Liver (tissue), 9 donors: ENCODE data around the gene DNAH1. TPM values are rescaled to one million over a fixed set of nuclear protein-coding genes. Genes with fewer than 3 reads are reported as not detected.

ENCODE experiments used
- DNase-seq: peaks from one replicate; pipeline ENCODE4 v3.0.0-alpha.2; 2017; ENCODE audit warnings: low spot score
- H3K27ac ChIP-seq, 2 donors: one replicate each; pipeline ENCODE4 v1.7.0; 2013; ENCODE audit warnings: inconsistent platforms in 2 of 2, low read length in 2 of 2, control low read depth in 1 of 2, low read depth in 1 of 2, mild to moderate bottlenecking in 1 of 2
- H3K27me3 ChIP-seq, 4 donors: one replicate each; pipeline versions ENCODE4 v1.6.1 to v1.7.0; 2013; ENCODE audit warnings: low read length in 3 of 4, inconsistent platforms in 1 of 4, mild to moderate bottlenecking in 1 of 4, moderate library complexity in 1 of 4; ENCODE audit not compliant: control insufficient read depth in 4 of 4, insufficient read depth in 4 of 4
- H3K36me3 ChIP-seq, 4 donors: one replicate each; pipeline versions ENCODE4 v1.6.1 to v1.7.0; 2013; ENCODE audit warnings: low read length in 3 of 4, mild to moderate bottlenecking in 3 of 4, low read depth in 1 of 4, moderate library complexity in 1 of 4; ENCODE audit not compliant: control insufficient read depth in 4 of 4, insufficient read depth in 3 of 4
- H3K4me1 ChIP-seq, 4 donors: one replicate each; pipeline versions ENCODE4 v1.6.1 to v1.7.0; 2013; ENCODE audit warnings: low read length in 3 of 4, mild to moderate bottlenecking in 3 of 4, moderate library complexity in 1 of 4; ENCODE audit not compliant: control insufficient read depth in 4 of 4, insufficient read depth in 4 of 4
- H3K4me3 ChIP-seq, 3 donors: one replicate each; pipeline versions ENCODE4 v1.6.1 to v1.7.0; 2013; ENCODE audit warnings: low read length in 3 of 3, control low read depth in 1 of 3, low read depth in 1 of 3, mild to moderate bottlenecking in 1 of 3
- H3K9ac ChIP-seq, 2 donors: one replicate each; pipeline ENCODE4 v1.7.0; 2013; ENCODE audit warnings: low read length in 2 of 2, mild to moderate bottlenecking in 2 of 2, moderate library complexity in 2 of 2, control low read depth in 1 of 2, low read depth in 1 of 2
- H3K9me3 ChIP-seq, 4 donors: one replicate each; pipeline versions ENCODE4 v1.6.1 to v1.7.0; 2013; ENCODE audit warnings: low read length in 3 of 4; ENCODE audit not compliant: control insufficient read depth in 4 of 4
- CTCF ChIP-seq: fragments of 150-350 bp; IDR thresholded peaks from 2 replicates; pipeline ENCODE4 v1.5.1; 2017; ENCODE audit warnings: improper control_type of control experiment, low read depth, low read length; ENCODE audit not compliant: missing input control
- EGR1 ChIP-seq, 2 donors: IDR thresholded peaks; 2 replicates each; pipeline ENCODE4 v1.6.1; 2016 to 2018; ENCODE audit warnings: antibody characterized with exemption in 2 of 2, low read depth in 2 of 2
- FOXA1 ChIP-seq: IDR thresholded peaks from 2 replicates; pipeline ENCODE4 v1.6.1; 2016; ENCODE audit warnings: antibody characterized with exemption
- GABPA ChIP-seq, 2 donors: IDR thresholded peaks in 1 of 2; conservative IDR thresholded peaks in 1 of 2; 2 replicates each; pipeline ENCODE4 v1.6.1; 2016; ENCODE audit warnings: antibody characterized with exemption in 2 of 2, mild to moderate bottlenecking in 1 of 2, moderate library complexity in 1 of 2
- HNF4A ChIP-seq, 2 donors: conservative IDR thresholded peaks; 2 replicates each; pipeline ENCODE4 v1.6.1; 2016; ENCODE audit warnings: antibody characterized with exemption in 2 of 2, mild to moderate bottlenecking in 2 of 2
- HNF4G ChIP-seq: IDR thresholded peaks from 2 replicates; pipeline ENCODE4 v1.6.1; 2016; ENCODE audit warnings: antibody characterized with exemption
- JUND ChIP-seq, 2 donors: IDR thresholded peaks; 2 replicates each; pipeline ENCODE4 v1.6.1; 2016; ENCODE audit warnings: antibody characterized with exemption in 2 of 2
- NR2F2 ChIP-seq: IDR thresholded peaks from 2 replicates; pipeline ENCODE4 v1.6.1; 2016; ENCODE audit warnings: antibody characterized with exemption
- RAD21 ChIP-seq, 2 donors: IDR thresholded peaks; 2 replicates each; pipeline ENCODE4 v1.6.1; 2016; ENCODE audit warnings: antibody characterized with exemption in 2 of 2, mild to moderate bottlenecking in 2 of 2
- REST ChIP-seq: IDR thresholded peaks from 2 replicates; pipeline ENCODE4 v1.6.1; 2016; ENCODE audit warnings: antibody characterized with exemption, mild to moderate bottlenecking
- RXRA ChIP-seq, 2 donors: IDR thresholded peaks; 2 replicates each; pipeline ENCODE4 v1.6.1; 2017 to 2018; ENCODE audit warnings: antibody characterized with exemption in 2 of 2, mild to moderate bottlenecking in 1 of 2
- SP1 ChIP-seq: IDR thresholded peaks from 2 replicates; pipeline ENCODE4 v1.6.1; 2018; ENCODE audit warnings: antibody characterized with exemption, mild to moderate bottlenecking
- TAF1 ChIP-seq: conservative IDR thresholded peaks from 2 replicates; pipeline ENCODE4 v1.6.1; 2016; ENCODE audit warnings: antibody characterized with exemption, mild to moderate bottlenecking
- YY1 ChIP-seq: IDR thresholded peaks from 2 replicates; pipeline ENCODE4 v1.6.1; 2016; ENCODE audit warnings: antibody characterized with exemption, mild to moderate bottlenecking
- ZBTB33 ChIP-seq: IDR thresholded peaks from 2 replicates; pipeline ENCODE4 v1.6.1; 2016; ENCODE audit warnings: antibody characterized with exemption
- WGBS: extraction: QIAGEN DNeasy Blood & Tissue Kit; methylation state at CpG from one replicate; pipeline ENCODE4 v1.1.7; 2013; 5-methylcytosine and 5-hydroxymethylcytosine counted together
- polyA plus RNA-seq, 2 donors: library from polyadenylated mRNA; stranded (reverse) in 1 of 2; unstranded in 1 of 2; fragments of 200-250 nt in 1 of 2; fragments of >200 nt in 1 of 2; fragmentation: Nextera tagmentation in 1 of 2; extraction: Ambion mirVana in 1 of 2; gene quantifications; one replicate each; pipeline versions ENCODE4 v1.2.1 to v1.2.3, GENCODE V29; 2013 to 2015
- total RNA-seq, 2 donors: library from RNA; depleted of rRNA; stranded (reverse); fragments of >200 nt; gene quantifications; one replicate each; pipeline ENCODE4 v1.2.3, GENCODE V29; 2014
- TF ChIP-seq, protein P1 (sequence below): IDR thresholded peaks from 2 replicates; pipeline ENCODE4 v1.6.1; 2016; ENCODE audit warnings: antibody characterized with exemption
- TF ChIP-seq, protein P2 (sequence below): IDR thresholded peaks from 2 replicates; pipeline ENCODE4 v1.6.1; 2016; ENCODE audit warnings: antibody characterized with exemption
- donor health status: healthy.
- donor health status: healthy.
- donor health status: healthy.
- donor health status: healthy.
- donor health status: healthy.

Gene DNAH1
- total and polyA plus RNA-seq, 4 donors, result 1.5 to 6.0 (median 2.5) TPM

DNA sequence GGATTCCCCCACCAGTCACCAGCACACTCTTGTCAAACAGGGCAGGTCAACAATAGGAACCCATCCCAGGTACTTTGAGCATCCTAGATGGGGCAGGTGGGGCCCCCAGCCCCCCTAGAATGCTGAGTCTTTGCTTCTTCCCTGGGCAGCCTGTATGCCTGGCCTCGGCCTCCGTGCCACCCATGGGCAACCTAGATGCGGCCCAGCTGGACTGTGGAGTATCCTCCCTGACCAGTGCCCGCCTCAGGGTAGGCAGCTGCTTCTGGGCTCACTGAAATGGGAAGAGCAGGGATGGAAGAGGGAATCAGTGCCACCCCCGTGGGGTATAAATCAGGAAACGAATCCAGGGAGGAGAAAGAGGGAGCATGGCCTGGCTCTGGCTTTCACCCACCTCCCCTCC lies 10.9 kb downstream of the DNAH1 start:
- peaks cover 0 to 12% (median 3%) of the 10 kb centered on the region in 4 donors for H3K36me3 ChIP-seq
- TF ChIP-seq NR2F2 (no peak), YY1 (no peak), RXRA (IDR thresholded peaks at IDR 0.05) (no peak)
- no peak overlapping the region for H3K4me3 ChIP-seq
- H3K27me3 ChIP-seq, result no peaks in the 10 kb centered on the region
- peaks cover 11 to 29% (median 22%) of the 10 kb centered on the region in 4 donors for H3K4me1 ChIP-seq
- no peak overlapping the region for H3K27ac ChIP-seq
- DNase-seq, result no peak
- 94% methylated on average over 6 of the region's 6 CpGs for WGBS
- no peaks in the 10 kb centered on the region for H3K9me3 ChIP-seq
- no peak overlapping the region for H3K9ac ChIP-seq

DNA sequence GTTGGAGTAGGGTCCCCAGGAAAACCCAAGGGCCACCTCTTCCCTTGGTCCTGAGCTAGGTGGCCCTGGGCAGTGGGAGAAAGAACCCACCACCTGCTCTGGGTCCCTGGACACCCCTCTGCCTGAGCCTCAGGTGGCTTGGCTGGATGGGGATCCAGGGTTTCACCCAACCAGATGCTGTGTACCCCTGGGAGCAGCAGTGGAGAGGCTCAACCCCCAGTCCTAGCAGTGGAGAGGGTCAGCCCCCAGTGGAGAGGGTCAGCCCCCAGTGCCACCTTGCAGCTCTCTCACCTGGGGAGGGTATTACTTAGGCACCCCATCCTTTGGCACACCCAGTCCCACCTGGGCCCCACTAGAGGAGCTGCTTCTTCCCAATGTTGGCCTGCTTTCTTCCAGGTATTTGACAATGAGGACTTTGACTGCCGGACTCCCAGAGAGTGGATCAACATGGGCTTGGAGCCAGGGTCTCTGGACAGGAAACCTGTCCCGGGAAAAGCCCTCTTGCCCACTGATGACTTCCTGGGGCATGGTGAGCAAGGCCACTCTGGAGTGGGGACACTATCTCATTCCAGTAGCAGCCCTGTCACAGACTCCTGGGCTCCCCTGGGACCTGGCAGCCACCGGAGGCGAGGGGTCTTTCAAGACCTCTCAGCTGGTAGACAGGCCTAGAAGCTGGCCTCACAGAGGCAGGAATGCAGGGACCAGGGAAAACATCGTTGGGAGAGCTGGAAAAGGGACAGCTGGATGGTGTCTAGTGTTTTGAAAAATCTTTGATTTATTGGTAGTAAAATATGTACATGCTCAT lies 11.6 kb downstream of the DNAH1 start:
- no peak overlapping the region for H3K9ac ChIP-seq
- peak; percentile 42 for DNase-seq
- H3K9me3 ChIP-seq, result no peaks in the 10 kb centered on the region
- H3K36me3 ChIP-seq, result peaks cover 0 to 18% (median 3%) of the 10 kb centered on the region in 4 donors
- peaks cover 11 to 29% (median 22%) of the 10 kb centered on the region in 4 donors for H3K4me1 ChIP-seq
- H3K27ac ChIP-seq, result peak overlapping the region; percentile 27 to 46
- H3K4me3 ChIP-seq, result no peak overlapping the region
- no peaks in the 10 kb centered on the region for H3K27me3 ChIP-seq
- WGBS, result 60% methylated on average over 5 of the region's 5 CpGs
- TF ChIP-seq TAF1 (no peak), HNF4A (conservative IDR thresholded peaks at IDR 0.05) (peak; percentile 79 to 80), FOXA1 (no peak), RAD21 (IDR thresholded peaks at IDR 0.05) (peak in 1 of 2 donors; percentile 13), SP1 (peak; percentile 52), GABPA (IDR thresholded peaks at IDR 0.05 in 1 of 2, conservative IDR thresholded peaks at IDR 0.05 in 1 of 2) (peak in 1 of 2 donors; percentile 76), NR2F2 (no peak), RXRA (IDR thresholded peaks at IDR 0.05) (peak; percentile 25 to 44), HNF4G (peak; percentile 42)

GRCh38 chr3:52328536-52329080 lies 12.5 kb downstream of the DNAH1 start:
- 94% methylated on average over 5 of the region's 5 CpGs for WGBS
- H3K4me1 ChIP-seq, result peaks cover 10 to 23% (median 19%) of the 10 kb centered on the region in 4 donors
- no peak for DNase-seq
- H3K36me3 ChIP-seq, result peaks cover 0 to 17% (median 5%) of the 10 kb centered on the region in 4 donors
- no peak for TF ChIP-seq RAD21 (IDR thresholded peaks at IDR 0.05)
- TF ChIP-seq ZBTB33, result no peak
- no peak for TF ChIP-seq SP1
- TF ChIP-seq GABPA (IDR thresholded peaks at IDR 0.05 in 1 of 2, conservative IDR thresholded peaks at IDR 0.05 in 1 of 2), result no peak
- no peak for TF ChIP-seq REST
- no peak for TF ChIP-seq JUND (IDR thresholded peaks at IDR 0.05)
- TF ChIP-seq, protein P1, sequence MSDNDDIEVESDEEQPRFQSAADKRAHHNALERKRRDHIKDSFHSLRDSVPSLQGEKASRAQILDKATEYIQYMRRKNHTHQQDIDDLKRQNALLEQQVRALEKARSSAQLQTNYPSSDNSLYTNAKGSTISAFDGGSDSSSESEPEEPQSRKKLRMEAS, result no peak
- TF ChIP-seq, protein P2, sequence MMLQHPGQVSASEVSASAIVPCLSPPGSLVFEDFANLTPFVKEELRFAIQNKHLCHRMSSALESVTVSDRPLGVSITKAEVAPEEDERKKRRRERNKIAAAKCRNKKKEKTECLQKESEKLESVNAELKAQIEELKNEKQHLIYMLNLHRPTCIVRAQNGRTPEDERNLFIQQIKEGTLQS, result no peak
- no peak for TF ChIP-seq FOXA1
- TF ChIP-seq HNF4G, result no peak
- TF ChIP-seq EGR1 (IDR thresholded peaks at IDR 0.05; ENCODE audit: low read depth in 2 of 2), result no peak
- no peak for TF ChIP-seq CTCF
- no peak for TF ChIP-seq NR2F2
- no peaks in the 10 kb centered on the region for H3K27me3 ChIP-seq
- H3K9me3 ChIP-seq, result no peaks in the 10 kb centered on the region
- no peak overlapping the region for H3K9ac ChIP-seq
- no peak overlapping the region for H3K27ac ChIP-seq
- H3K4me3 ChIP-seq, result no peak overlapping the region
